GM12878 (cell line): ENCODE results near the gene FSD1L. TPM values are rescaled to one million over a fixed set of nuclear protein-coding genes. Genes with fewer than 3 reads are reported as not detected.
A peak's percentile ranks its signal among the peaks of the same experiment; 100 is the strongest.

Experiments used
- ATAC-seq: fragments of 200-7000 bp; cut with Tn5 transposase; 3 replicates; pipeline ENCODE4 v1.9.1; 2020; ENCODE audit warnings: mild to moderate bottlenecking, moderate library complexity
- BruUV-seq: library from RNA; stranded (reverse); fragments of 400-500 nt; replicated peaks from 2 replicates; lab custom pipeline; 2021; lab: Mats Ljungman, UMichigan
- CTCF ChIA-PET: fragments of 300-600 bp; sonication (Branson Sonifier 250); formaldehyde crosslinking; extraction: SDS; loops from one replicate; lab custom pipeline; 2021; ENCODE audit warnings: inconsistent platforms; lab: Yijun Ruan, JAX
- POLR2A ChIA-PET: fragments of 350-600 bp; formaldehyde crosslinking; extraction: SDS; loops from one replicate; lab custom pipeline; 2021; ENCODE audit warnings: inconsistent platforms; lab: Charles Lee
- RAD21 ChIA-PET: fragments of 300-600 bp; sonication (Branson Sonifier 250); formaldehyde crosslinking; loops from one replicate; lab custom pipeline; 2023; ENCODE audit warnings: antibody characterized with exemption; ENCODE audit not compliant: unreplicated experiment; lab: Charles Lee
- SMC1A ChIA-PET: fragments of 300-600 bp; sonication (Branson Sonifier 250); formaldehyde crosslinking; loops from one replicate; lab custom pipeline; 2023; ENCODE audit not compliant: unreplicated experiment, uncharacterized antibody; lab: Charles Lee
- DNase-seq: peaks from one replicate; pipeline ENCODE4 v3.0.0-alpha.2; 2011; ENCODE audit warnings: low read depth, low spot score
- FAIRE-seq: peaks from 3 replicates; lab custom pipeline; 2011; peaks lifted over from hg19 to GRCh38; lab: Jason Lieb, UNC
- H2AFZ ChIP-seq: 2 replicates; pipeline ENCODE4 v1.6.0; 2011; ENCODE audit warnings: low read depth, low read length, control low read depth; ENCODE audit not compliant: control insufficient read depth
- H3K27ac ChIP-seq: 2 replicates; pipeline ENCODE4 v1.5.1; 2011; ENCODE audit warnings: control low read depth; ENCODE audit not compliant: control insufficient read depth, insufficient read depth
- H3K27me3 ChIP-seq, 2 experiments: replicated peaks in 1 of 2; 2 replicates each; pipeline versions ENCODE4 v1.6.0 to v1.6.1; 2011; ENCODE audit warnings: low read length in 1 of 2; ENCODE audit not compliant: control insufficient read depth in 2 of 2, insufficient read depth in 2 of 2
- H3K36me3 ChIP-seq, 2 experiments: 2 replicates each; pipeline ENCODE4 v1.5.1; 2011; ENCODE audit warnings: low read length in 1 of 2; ENCODE audit not compliant: control insufficient read depth in 2 of 2, insufficient read depth in 2 of 2
- H3K4me1 ChIP-seq: 2 replicates; pipeline ENCODE4 v1.6.1; 2011; ENCODE audit warnings: mild to moderate bottlenecking, low read length, moderate library complexity, mixed read lengths; ENCODE audit not compliant: control insufficient read depth, insufficient read depth
- H3K4me2 ChIP-seq: 2 replicates; pipeline ENCODE4 v1.6.0; 2011; ENCODE audit warnings: control low read depth; ENCODE audit not compliant: control insufficient read depth, insufficient read depth
- H3K4me3 ChIP-seq: fragments of 200-600 bp; sonication (generic); 2 replicates; pipeline ENCODE4 v1.5.1; 2016
- H3K79me2 ChIP-seq: 2 replicates; pipeline ENCODE4 v1.6.0; 2011; ENCODE audit warnings: low read length; ENCODE audit not compliant: control insufficient read depth, insufficient read depth
- H3K9ac ChIP-seq: 2 replicates; pipeline ENCODE4 v1.8.0; 2011; ENCODE audit warnings: low read length, control low read depth, mixed read lengths; ENCODE audit not compliant: control insufficient read depth, insufficient read depth
- H3K9me3 ChIP-seq: replicated peaks from 3 replicates; pipeline ENCODE4 v1.5.1; 2011; ENCODE audit warnings: mild to moderate bottlenecking, low read length; ENCODE audit not compliant: control insufficient read depth, insufficient read depth
- H4K20me1 ChIP-seq: 2 replicates; pipeline ENCODE4 v1.6.0; 2011; ENCODE audit not compliant: control insufficient read depth, insufficient read depth
- CTCF ChIP-seq, 3 experiments: IDR thresholded peaks in 2 of 3; conservative IDR thresholded peaks in 1 of 3; 2 replicates each; pipeline ENCODE4 v1.5.1; 2011; ENCODE audit warnings: low read depth in 3 of 3, low read length in 3 of 3, mild to moderate bottlenecking in 3 of 3, control low read depth in 2 of 3, moderate library complexity in 2 of 3, inconsistent platforms in 1 of 3, mixed read lengths in 1 of 3; ENCODE audit not compliant: control insufficient read depth in 2 of 3, insufficient read depth in 1 of 3; ENCODE audit errors: extremely low read depth in 1 of 3
- DPF2 ChIP-seq: fragments of 450-650 bp; IDR thresholded peaks from 2 replicates; pipeline ENCODE4 v1.6.1; 2017; ENCODE audit warnings: mild to moderate bottlenecking
- IKZF2 ChIP-seq, 2 experiments: fragments of 450-650 bp; IDR thresholded peaks; 2 replicates each; pipeline ENCODE4 v1.6.1; 2017; ENCODE audit warnings: mild to moderate bottlenecking in 2 of 2, moderate library complexity in 2 of 2
- IRF4 ChIP-seq: IDR thresholded peaks from 2 replicates; pipeline ENCODE4 v1.6.1; 2011; ENCODE audit warnings: low read depth, low read length
- MYB ChIP-seq: fragments of 150-350 bp; IDR thresholded peaks from 2 replicates; pipeline ENCODE4 v1.6.1; 2014; ENCODE audit warnings: mild to moderate bottlenecking, low read depth, low read length, borderline replicate concordance
- MYC ChIP-seq: IDR thresholded peaks from 2 replicates; pipeline ENCODE4 v1.6.1; 2011; ENCODE audit warnings: mild to moderate bottlenecking, low read length, moderate library complexity, inconsistent platforms; ENCODE audit not compliant: insufficient read depth, insufficient replicate concordance, insufficient read length, severe bottlenecking
- RAD21 ChIP-seq: IDR thresholded peaks from 2 replicates; pipeline ENCODE4 v1.6.1; 2011; ENCODE audit warnings: mild to moderate bottlenecking, low read depth, low read length, moderate library complexity; ENCODE audit not compliant: insufficient read depth
- REST ChIP-seq: IDR thresholded peaks from 2 replicates; pipeline ENCODE4 v1.6.1; 2012; ENCODE audit warnings: mild to moderate bottlenecking, low read depth, low read length
- SMC3 ChIP-seq: IDR thresholded peaks from 2 replicates; pipeline ENCODE4 v1.6.1; 2011; ENCODE audit warnings: low read length, improper control_type of control experiment, borderline replicate concordance
- WGBS: methylation state at CpG from one replicate; pipeline ENCODE4 v1.1.6; 2016; ENCODE audit warnings: low lambda C conversion rate; ENCODE audit not compliant: insufficient replicate concordance, insufficient coverage; ENCODE audit errors: missing lambda C conversion rate; 5-methylcytosine and 5-hydroxymethylcytosine counted together
- in situ Hi-C: fragments of 300-500 bp; cut with MboI; formaldehyde crosslinking; loops from 9 replicates; pipeline ENCODE4 v1.14.3; 2018; ENCODE audit warnings: mixed read lengths
- intact Hi-C: fragments of 100-400 bp; cut with micrococcal nuclease; formaldehyde crosslinking; loops from one replicate; pipeline ENCODE4 v1.14.2; 2022; ENCODE audit not compliant: unreplicated experiment
- polyA plus RNA-seq, 11 experiments: library from polyadenylated mRNA; depleted of rRNA in 4 of 11; unstranded in 6 of 11; stranded (reverse) in 5 of 11; fragments of >200 nt; fragmentation: Nextera tagmentation in 4 of 11; fragmentation: Illumina TruSeq in 1 of 11; extraction: Ambion mirVana in 4 of 11; extraction: Trizol in 1 of 11; gene quantifications; 1 replicate in 1 of 11; 2 replicates in 10 of 11; pipeline versions ENCODE4 v1.2.1 to v1.2.3, GENCODE V29; 2011 to 2016; ENCODE audit warnings: inconsistent platforms in 2 of 11, missing spikeins in 2 of 11, low read depth in 1 of 11
- total RNA-seq, 4 experiments: library from RNA; depleted of rRNA in 3 of 4; stranded (reverse); fragments of >200 nt in 3 of 4; fragmentation: Illumina TruSeq in 1 of 4; extraction: Trizol in 1 of 4; gene quantifications; 2 replicates each; pipeline versions ENCODE4 v1.2.1 to v1.2.3, GENCODE V29; 2013 to 2021

FSD1L gene
- total and polyA plus RNA-seq, 10 of the 15 experiments (the other 5 are each of a cell fraction or from before 2014, with no cell fraction given) = 11.9 to 52.4 (median 17.0) TPM

- TF ChIP-seq MYC = no peak
- no peak for TF ChIP-seq IRF4
- TF ChIP-seq DPF2 = no peak
- no peak for TF ChIP-seq MYB
Observed at GRCh38 chr9:105406369-105406768, 41.5 kb upstream of the FSD1L start (continued).

GRCh38 chr9:105413525-105413924 is 34.3 kb upstream of the FSD1L start:
- no peak for FAIRE-seq
- Histone ChIP-seq H3K4me2 (no peak overlapping the region), H3K36me3 (no peaks in the 10 kb centered on the region), H3K4me3 (no peak overlapping the region), H3K27ac (no peak overlapping the region), H2AFZ (no peak overlapping the region), H3K9me3 (no peaks in the 10 kb centered on the region; the same call in 2 of the 3 replicates), H3K79me2 (no peaks in the 10 kb centered on the region), H3K9ac (no peak overlapping the region), H4K20me1 (no peaks in the 10 kb centered on the region), H3K4me1 (peaks cover 9% of the 10 kb centered on the region), H3K27me3 (no peaks in the 10 kb centered on the region)
- no peak for DNase-seq
- POLR2A ChIA-PET = interaction anchor here (0.8 kb wide), 1 partner anchor 223 kb away, joined by 3 read pairs; no protein-coding TSS in a partner anchor
- BruUV-seq = no TSS peak
- CTCF ChIA-PET = interaction anchor here (0.5 to 7.3 kb wide), 8 partner anchors 9 to 655 kb away, joined by 3 to 66 read pairs (median 4); no protein-coding TSS in a partner anchor
- RAD21 ChIA-PET = interaction anchor here (1.6 to 2.0 kb wide), 2 partner anchors 161 to 168 kb away, joined by 5 to 6 read pairs; no protein-coding TSS in a partner anchor
- no peak for ATAC-seq
- in situ Hi-C loops (no loop called here), intact Hi-C loops (loop anchor here (5.0 kb wide), 1 partner anchor 171 kb away; the partner anchor contains the start of gene SLC44A1)
- 86% methylated on average over 2 of the region's 2 CpGs for WGBS
- SMC1A ChIA-PET = interaction anchor here (0.6 to 1.2 kb wide), 3 partner anchors 110 to 328 kb away, joined by 3 to 6 read pairs (median 4); no protein-coding TSS in a partner anchor
- TF ChIP-seq RAD21 (peak; percentile 35; the same call in 1 of the 2 replicates), CTCF (IDR thresholded peaks at IDR 0.05 in 2 of 3, conservative IDR thresholded peaks at IDR 0.05 in 1 of 3; ENCODE audit: control insufficient read depth in 2 of 3, extremely low read depth in 1 of 3, insufficient read depth in 1 of 3, low read depth in 3 of 3, low read length in 3 of 3) (peak in 1 of 3 experiments; percentile 20; a peak in 1 of 6 replicates), REST (no peak), SMC3 (peak; percentile 14; the same call in 1 of the 2 replicates), IKZF2 (IDR thresholded peaks at IDR 0.05) (no peak)
- TF ChIP-seq, all 136 proteins: peak for 3
